Peyer's patch (tissue), 4 donors: ENCODE measurements around the gene HOXA4.

Experiments used
- CTCF ChIP-seq, 6 experiments: fragments of 450-650 bp in 4 of 6; fragments of 200-600 bp in 2 of 6; sonication (generic) in 1 of 6; IDR thresholded peaks; one replicate each; pipeline ENCODE4 v1.5.1; 2017 to 2019; ENCODE audit warnings: antibody characterized with exemption in 6 of 6, mild to moderate bottlenecking in 3 of 6, moderate library complexity in 1 of 6
- POLR2A ChIP-seq, 2 donors: fragments of 450-650 bp; IDR thresholded peaks; one replicate each; pipeline ENCODE4 v1.5.1; 2017; ENCODE audit warnings: antibody characterized with exemption in 2 of 2, mild to moderate bottlenecking in 2 of 2, moderate library complexity in 2 of 2

- no peak for TF ChIP-seq CTCF (IDR thresholded peaks at IDR 0.05)
- TF ChIP-seq POLR2A (IDR thresholded peaks at IDR 0.05), result no peak
These were observed 7.0 kb downstream of the HOXA4 start for GRCh38 chr7:27123477-27124053.
